CD4-positive, alpha-beta T cell treated with Interleukin-4 for 4 hours (primary cell): Measurements from ENCODE around the gene CENPX.

Source experiments
- DNase-seq: peaks from one replicate; pipeline ENCODE4 v3.0.0-alpha.2; 2020

Gene CENPX

GRCh38 chr17:81976332-81977210, 46.1 kb downstream of the CENPX start:
- peak; percentile 13 for DNase-seq

GRCh38 chr17:81973432-81973831, 49.2 kb downstream of the CENPX start:
- no peak for DNase-seq

GRCh38 chr17:81968850-81969812, 53.5 kb downstream of the CENPX start:
- DNase-seq = no peak
